Central memory CD8-positive, alpha-beta T cell (primary cell): ENCODE measurements around the gene OVCH1.
A peak's percentile ranks its signal among the peaks of the same experiment; 100 is the strongest.
"Not testable (repeated sequence)": the region's sequence is repeated elsewhere in the genome, so short reads cannot be mapped to it uniquely, and the experiment has no call there.

Source experiments
- ATAC-seq: fragments of 150-1000 bp; cut with Tn5 transposase; replicated peaks from 2 replicates; pipeline ENCODE4 v1.10.0; 2022; ENCODE audit warnings: mild to moderate bottlenecking, moderate FRiP score, moderate number of reproducible peaks; ENCODE audit not compliant: poor library complexity, severe bottlenecking; ENCODE audit errors: extremely low read depth
- DNase-seq, 2 donors: peaks; one replicate each; pipeline ENCODE4 v3.0.0; 2021; ENCODE audit warnings: low spot score in 2 of 2
- H3K27ac Mint-ChIP-seq: one replicate; pipeline ENCODE4 v1.8.0; 2022; ENCODE audit warnings: low read depth, mild to moderate bottlenecking, moderate library complexity, mixed read lengths
- H3K27me3 Mint-ChIP-seq: one replicate; pipeline ENCODE4 v1.8.0; 2022; ENCODE audit warnings: mixed read lengths
- H3K36me3 Mint-ChIP-seq: one replicate; pipeline ENCODE4 v1.8.0; 2022; ENCODE audit warnings: mild to moderate bottlenecking, moderate library complexity, mixed read lengths; ENCODE audit not compliant: insufficient read depth
- H3K4me1 Mint-ChIP-seq: one replicate; pipeline ENCODE4 v1.8.0; 2022; ENCODE audit warnings: mixed read lengths
- H3K4me3 Mint-ChIP-seq: one replicate; pipeline ENCODE4 v1.8.0; 2022; ENCODE audit warnings: mild to moderate bottlenecking, moderate library complexity, mixed read lengths
- H3K9me3 Mint-ChIP-seq: one replicate; pipeline ENCODE4 v1.8.0; 2022; ENCODE audit warnings: mixed read lengths

OVCH1 gene

GRCh38 chr12:29427964-29428363 is 69.5 kb downstream of the OVCH1 start:
- H3K27ac Mint-ChIP-seq: no peak overlapping the region
- peaks cover 1% of the 10 kb centered on the region for H3K36me3 Mint-ChIP-seq
- no peak overlapping the region for H3K4me3 Mint-ChIP-seq
- H3K27me3 Mint-ChIP-seq: peaks cover 34% of the 10 kb centered on the region
- no peaks in the 10 kb centered on the region for H3K9me3 Mint-ChIP-seq
- no peaks in the 10 kb centered on the region for H3K4me1 Mint-ChIP-seq
- ATAC-seq (no peak), DNase-seq (no peak)

- peaks cover 1% of the 10 kb centered on the region for H3K36me3 Mint-ChIP-seq
- no peak overlapping the region for H3K4me3 Mint-ChIP-seq
- no peaks in the 10 kb centered on the region for H3K4me1 Mint-ChIP-seq
- ATAC-seq: no peak
- H3K9me3 Mint-ChIP-seq: no peaks in the 10 kb centered on the region
- no peak for DNase-seq
- no peak overlapping the region for H3K27ac Mint-ChIP-seq
- H3K27me3 Mint-ChIP-seq: peaks cover 34% of the 10 kb centered on the region
Observed at GRCh38 chr12:29426498-29426897, 71.0 kb downstream of the OVCH1 start.

- no peaks in the 10 kb centered on the region for H3K4me1 Mint-ChIP-seq
- H3K9me3 Mint-ChIP-seq: no peaks in the 10 kb centered on the region
- ATAC-seq: no peak
- no peak for DNase-seq
- peaks cover 1% of the 10 kb centered on the region for H3K36me3 Mint-ChIP-seq
- H3K27ac Mint-ChIP-seq: no peak overlapping the region
- no peak overlapping the region for H3K4me3 Mint-ChIP-seq
- H3K27me3 Mint-ChIP-seq: peaks cover 32% of the 10 kb centered on the region
Observed at GRCh38 chr12:29425722-29426121, 71.8 kb downstream of the OVCH1 start.

- H3K27ac Mint-ChIP-seq: no peak overlapping the region
- H3K36me3 Mint-ChIP-seq: no peaks in the 10 kb centered on the region
- H3K4me1 Mint-ChIP-seq: no peaks in the 10 kb centered on the region
- no peak for DNase-seq
- H3K27me3 Mint-ChIP-seq: peaks cover 50% of the 10 kb centered on the region
- no peaks in the 10 kb centered on the region for H3K9me3 Mint-ChIP-seq
- no peak for ATAC-seq
- H3K4me3 Mint-ChIP-seq: no peak overlapping the region
Observed at GRCh38 chr12:29416748-29417147, 80.7 kb downstream of the OVCH1 start.

GRCh38 chr12:29415111-29415510 is 82.4 kb downstream of the OVCH1 start:
- H3K27me3 Mint-ChIP-seq: peaks cover 58% of the 10 kb centered on the region
- no peaks in the 10 kb centered on the region for H3K4me1 Mint-ChIP-seq
- DNase-seq (no peak), ATAC-seq (no peak)
- no peak overlapping the region for H3K27ac Mint-ChIP-seq
- no peaks in the 10 kb centered on the region for H3K36me3 Mint-ChIP-seq
- no peaks in the 10 kb centered on the region for H3K9me3 Mint-ChIP-seq
- no peak overlapping the region for H3K4me3 Mint-ChIP-seq

- Mint-ChIP-seq H3K4me3 (no peak overlapping the region), H3K27me3 (peaks cover 66% of the 10 kb centered on the region), H3K4me1 (no peaks in the 10 kb centered on the region), H3K36me3 (no peaks in the 10 kb centered on the region), H3K9me3 (no peaks in the 10 kb centered on the region), H3K27ac (no peak overlapping the region)
- DNase-seq: no peak
- no peak for ATAC-seq
Observed at GRCh38 chr12:29414368-29414767, 83.1 kb downstream of the OVCH1 start.

- no peak for ATAC-seq
Observed at GRCh38 chr12:29405561-29405960, 91.9 kb downstream of the OVCH1 start.

GRCh38 chr12:29403991-29404390 is 93.5 kb downstream of the OVCH1 start:
- peaks cover 43% of the 10 kb centered on the region for H3K27me3 Mint-ChIP-seq
- H3K36me3 Mint-ChIP-seq: no peaks in the 10 kb centered on the region
- H3K4me3 Mint-ChIP-seq: no peak overlapping the region
- no peak overlapping the region for H3K27ac Mint-ChIP-seq
- H3K4me1 Mint-ChIP-seq: no peaks in the 10 kb centered on the region
- ATAC-seq (no peak), DNase-seq (no peak)
- no peaks in the 10 kb centered on the region for H3K9me3 Mint-ChIP-seq

More at GRCh38 chr12:29405561-29405960, 91.9 kb downstream of the OVCH1 start:
- H3K27ac Mint-ChIP-seq: no peak overlapping the region
- H3K9me3 Mint-ChIP-seq: no peaks in the 10 kb centered on the region
- H3K36me3 Mint-ChIP-seq: no peaks in the 10 kb centered on the region
- no peaks in the 10 kb centered on the region for H3K4me1 Mint-ChIP-seq
- peaks cover 46% of the 10 kb centered on the region for H3K27me3 Mint-ChIP-seq
- DNase-seq: no peak
- H3K4me3 Mint-ChIP-seq: no peak overlapping the region

- ATAC-seq (no peak), DNase-seq (no peak)
- H3K4me3 Mint-ChIP-seq: no peak overlapping the region
- no peaks in the 10 kb centered on the region for H3K36me3 Mint-ChIP-seq
- no peak overlapping the region for H3K27ac Mint-ChIP-seq
- H3K27me3 Mint-ChIP-seq: peaks cover 54% of the 10 kb centered on the region
- H3K9me3 Mint-ChIP-seq: no peaks in the 10 kb centered on the region
- no peaks in the 10 kb centered on the region for H3K4me1 Mint-ChIP-seq
Observed at GRCh38 chr12:29402437-29402836, 95.0 kb downstream of the OVCH1 start.

GRCh38 chr12:29398495-29398894 is 99.0 kb downstream of the OVCH1 start:
- no peaks in the 10 kb centered on the region for H3K36me3 Mint-ChIP-seq
- no peak for DNase-seq
- H3K27me3 Mint-ChIP-seq: peaks cover 44% of the 10 kb centered on the region
- H3K9me3 Mint-ChIP-seq: no peaks in the 10 kb centered on the region
- no peak overlapping the region for H3K27ac Mint-ChIP-seq
- no peak overlapping the region for H3K4me3 Mint-ChIP-seq
- H3K4me1 Mint-ChIP-seq: no peaks in the 10 kb centered on the region
- ATAC-seq: no peak

- Mint-ChIP-seq H3K36me3 (no peaks in the 10 kb centered on the region), H3K27ac (no peak overlapping the region), H3K4me1 (no peaks in the 10 kb centered on the region), H3K27me3 (peaks cover 30% of the 10 kb centered on the region), H3K4me3 (no peak overlapping the region), H3K9me3 (no peaks in the 10 kb centered on the region)
- DNase-seq (no peak), ATAC-seq (no peak)
Observed at GRCh38 chr12:29396774-29397173, 100.7 kb downstream of the OVCH1 start.

GRCh38 chr12:29395356-29395755 is 102.1 kb downstream of the OVCH1 start:
- peaks cover 22% of the 10 kb centered on the region for H3K27me3 Mint-ChIP-seq
- DNase-seq (no peak), ATAC-seq (no peak)
- no peaks in the 10 kb centered on the region for H3K9me3 Mint-ChIP-seq
- H3K4me3 Mint-ChIP-seq: no peak overlapping the region
- no peaks in the 10 kb centered on the region for H3K36me3 Mint-ChIP-seq
- H3K27ac Mint-ChIP-seq: no peak overlapping the region
- peaks cover 8% of the 10 kb centered on the region for H3K4me1 Mint-ChIP-seq

GRCh38 chr12:29390419-29390818 is 107.1 kb downstream of the OVCH1 start:
- peak; percentile 56 for ATAC-seq
- not testable (repeated sequence) for H3K9me3 Mint-ChIP-seq, H3K27me3 Mint-ChIP-seq, H3K36me3 Mint-ChIP-seq, H3K4me3 Mint-ChIP-seq, DNase-seq
- Mint-ChIP-seq H3K4me1 (peaks cover 15% of the 10 kb centered on the region), H3K27ac (peak overlapping the region; percentile 71)
